HepG2 (cell line): Measurements from ENCODE around the gene PLEKHO1. TPM values are rescaled to one million over a fixed set of nuclear protein-coding genes. Genes with fewer than 3 reads are reported as not detected.

Source experiments
- CEBPG ChIP-seq: IDR thresholded peaks from 2 replicates; pipeline ENCODE4 v1.6.1; 2016
- RBM39 ChIP-seq: fragments of 200-400 bp; formaldehyde crosslinking; IDR thresholded peaks from one replicate; pipeline ENCODE4 v1.6.1; 2018; ENCODE audit warnings: antibody characterized with exemption, mild to moderate bottlenecking, low read depth, low read length; ENCODE audit not compliant: poor library complexity, severe bottlenecking
- TARDBP ChIP-seq: sonication (generic); formaldehyde crosslinking; IDR thresholded peaks from 2 replicates; pipeline ENCODE4 v1.8.0; 2022; ENCODE audit warnings: mild to moderate bottlenecking, missing genetic modification reagents
- XBP1 ChIP-seq: sonication (generic); formaldehyde crosslinking; IDR thresholded peaks from 2 replicates; pipeline ENCODE4 v1.5.0; 2020; ENCODE audit warnings: missing genetic modification reagents
- ZNF501 ChIP-seq: sonication (generic); formaldehyde crosslinking; IDR thresholded peaks from 2 replicates; pipeline ENCODE4 v1.5.1; 2020; ENCODE audit warnings: mild to moderate bottlenecking, moderate library complexity, missing genetic modification reagents
- ZNF619 ChIP-seq: sonication (generic); formaldehyde crosslinking; IDR thresholded peaks from 2 replicates; pipeline ENCODE4 v1.4.0; 2020; ENCODE audit warnings: mild to moderate bottlenecking, missing genetic modification reagents
- ZNF737 ChIP-seq: sonication (generic); formaldehyde crosslinking; IDR thresholded peaks from 2 replicates; pipeline ENCODE4 v1.5.0; 2020; ENCODE audit warnings: missing genetic modification reagents, mild to moderate bottlenecking, borderline replicate concordance
- ZSCAN12 ChIP-seq: sonication (generic); formaldehyde crosslinking; IDR thresholded peaks from 2 replicates; pipeline ENCODE4 v1.9.0; 2021; ENCODE audit warnings: mild to moderate bottlenecking, missing genetic modification reagents
- polyA plus RNA-seq, 8 experiments: library from polyadenylated mRNA; depleted of rRNA in 3 of 8; stranded (reverse) in 7 of 8; unstranded in 1 of 8; fragments of >200 nt; fragmentation: Illumina TruSeq in 4 of 8; extraction: Trizol in 4 of 8; gene quantifications; 2 replicates each; pipeline versions ENCODE4 v1.2.1 to v1.2.3, GENCODE V29; 2011 to 2016; ENCODE audit warnings: low read depth in 4 of 8, missing spikeins in 1 of 8, mixed read lengths in 1 of 8; ENCODE audit not compliant: insufficient read depth in 1 of 8
- total RNA-seq, 5 experiments: library from RNA; depleted of rRNA; stranded (reverse); fragments of >200 nt; fragmentation: Illumina TruSeq; extraction: Trizol; gene quantifications; 2 replicates each; pipeline ENCODE4 v1.2.3, GENCODE V29; 2016; ENCODE audit warnings: low read depth in 1 of 5
- TF ChIP-seq, protein P1 (sequence below): sonication (generic); formaldehyde crosslinking; IDR thresholded peaks from 2 replicates; pipeline ENCODE4 v1.4.0; 2020; ENCODE audit warnings: missing genetic modification reagents
- TF ChIP-seq, protein P2 (sequence below): sonication (generic); formaldehyde crosslinking; IDR thresholded peaks from 2 replicates; pipeline ENCODE4 v1.4.0; 2020; ENCODE audit warnings: missing genetic modification reagents, borderline replicate concordance
- TF ChIP-seq, protein P3 (sequence below): sonication (generic); formaldehyde crosslinking; IDR thresholded peaks from 2 replicates; pipeline ENCODE4 v1.8.0; 2022; ENCODE audit warnings: mild to moderate bottlenecking, missing genetic modification reagents, borderline replicate concordance
- TF ChIP-seq, protein P4 (sequence below): IDR thresholded peaks from 2 replicates; pipeline ENCODE4 v1.6.1; 2012; ENCODE audit warnings: inconsistent platforms
- TF ChIP-seq, protein P5 (sequence below): IDR thresholded peaks from 2 replicates; pipeline ENCODE4 v1.6.1; 2016; ENCODE audit warnings: missing genetic modification reagents, missing compliant biosample characterization
- TF ChIP-seq, protein P6 (sequence below): sonication (generic); formaldehyde crosslinking; IDR thresholded peaks from 2 replicates; pipeline ENCODE4 v1.5.0; 2020; ENCODE audit warnings: mild to moderate bottlenecking, missing genetic modification reagents
- TF ChIP-seq, protein P7 (sequence below): sonication (generic); formaldehyde crosslinking; IDR thresholded peaks from 2 replicates; pipeline ENCODE4 v1.5.0; 2020; ENCODE audit warnings: missing genetic modification reagents

The PLEKHO1 gene
- total and polyA plus RNA-seq, 2 of the 13 experiments (the other 11 are each of a cell fraction or from before 2014, with no cell fraction given): 9.8 to 10.1 TPM

DNA sequence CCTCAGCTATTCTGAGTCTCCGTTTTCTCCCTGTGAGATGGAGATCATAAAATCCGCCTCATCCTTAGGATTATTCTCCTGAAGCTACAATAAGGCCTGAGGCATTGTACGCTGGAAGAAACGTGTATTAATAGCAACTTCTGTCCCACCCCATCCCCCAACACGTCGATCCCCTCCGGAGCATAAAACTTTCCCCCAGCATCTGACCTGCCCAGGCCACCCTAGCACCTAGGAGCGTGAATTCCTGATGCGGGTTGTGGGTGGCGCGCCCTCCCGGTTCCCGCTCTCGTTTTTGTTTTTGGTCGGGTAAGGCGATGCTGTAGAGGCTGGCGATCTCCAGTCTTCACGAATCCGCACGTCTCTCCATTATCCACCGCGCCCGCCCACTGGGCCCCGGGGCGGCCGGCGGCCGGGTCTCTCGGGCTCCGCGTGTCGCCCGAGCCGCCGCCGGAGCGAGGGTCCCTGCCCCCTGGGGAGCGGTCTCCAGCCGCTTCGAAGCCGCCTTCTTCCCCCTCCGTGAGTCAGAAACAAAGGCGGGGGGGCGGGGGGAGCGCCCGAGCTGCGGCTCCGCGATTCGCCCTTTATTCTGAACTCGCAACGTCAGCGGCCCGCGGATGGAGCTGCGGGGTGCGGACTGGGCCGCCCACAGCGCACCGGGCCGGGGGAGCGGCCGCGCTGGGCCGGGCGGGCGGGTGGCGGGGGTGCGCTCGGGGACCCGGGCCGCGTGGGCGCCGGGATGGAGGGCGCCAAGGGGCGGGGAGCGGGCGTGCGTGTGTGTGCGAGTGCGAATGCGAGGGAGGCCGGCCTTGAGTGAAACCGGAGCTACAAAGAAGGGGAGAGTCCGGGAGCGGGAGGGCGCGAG, at the start of gene PLEKHO1 (continued):
- TF ChIP-seq, protein P1, sequence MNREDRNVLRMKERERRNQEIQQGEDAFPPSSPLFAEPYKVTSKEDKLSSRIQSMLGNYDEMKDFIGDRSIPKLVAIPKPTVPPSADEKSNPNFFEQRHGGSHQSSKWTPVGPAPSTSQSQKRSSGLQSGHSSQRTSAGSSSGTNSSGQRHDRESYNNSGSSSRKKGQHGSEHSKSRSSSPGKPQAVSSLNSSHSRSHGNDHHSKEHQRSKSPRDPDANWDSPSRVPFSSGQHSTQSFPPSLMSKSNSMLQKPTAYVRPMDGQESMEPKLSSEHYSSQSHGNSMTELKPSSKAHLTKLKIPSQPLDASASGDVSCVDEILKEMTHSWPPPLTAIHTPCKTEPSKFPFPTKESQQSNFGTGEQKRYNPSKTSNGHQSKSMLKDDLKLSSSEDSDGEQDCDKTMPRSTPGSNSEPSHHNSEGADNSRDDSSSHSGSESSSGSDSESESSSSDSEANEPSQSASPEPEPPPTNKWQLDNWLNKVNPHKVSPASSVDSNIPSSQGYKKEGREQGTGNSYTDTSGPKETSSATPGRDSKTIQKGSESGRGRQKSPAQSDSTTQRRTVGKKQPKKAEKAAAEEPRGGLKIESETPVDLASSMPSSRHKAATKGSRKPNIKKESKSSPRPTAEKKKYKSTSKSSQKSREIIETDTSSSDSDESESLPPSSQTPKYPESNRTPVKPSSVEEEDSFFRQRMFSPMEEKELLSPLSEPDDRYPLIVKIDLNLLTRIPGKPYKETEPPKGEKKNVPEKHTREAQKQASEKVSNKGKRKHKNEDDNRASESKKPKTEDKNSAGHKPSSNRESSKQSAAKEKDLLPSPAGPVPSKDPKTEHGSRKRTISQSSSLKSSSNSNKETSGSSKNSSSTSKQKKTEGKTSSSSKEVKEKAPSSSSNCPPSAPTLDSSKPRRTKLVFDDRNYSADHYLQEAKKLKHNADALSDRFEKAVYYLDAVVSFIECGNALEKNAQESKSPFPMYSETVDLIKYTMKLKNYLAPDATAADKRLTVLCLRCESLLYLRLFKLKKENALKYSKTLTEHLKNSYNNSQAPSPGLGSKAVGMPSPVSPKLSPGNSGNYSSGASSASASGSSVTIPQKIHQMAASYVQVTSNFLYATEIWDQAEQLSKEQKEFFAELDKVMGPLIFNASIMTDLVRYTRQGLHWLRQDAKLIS (CRISPR knock-in tag): no peak
- TF ChIP-seq, protein P2, sequence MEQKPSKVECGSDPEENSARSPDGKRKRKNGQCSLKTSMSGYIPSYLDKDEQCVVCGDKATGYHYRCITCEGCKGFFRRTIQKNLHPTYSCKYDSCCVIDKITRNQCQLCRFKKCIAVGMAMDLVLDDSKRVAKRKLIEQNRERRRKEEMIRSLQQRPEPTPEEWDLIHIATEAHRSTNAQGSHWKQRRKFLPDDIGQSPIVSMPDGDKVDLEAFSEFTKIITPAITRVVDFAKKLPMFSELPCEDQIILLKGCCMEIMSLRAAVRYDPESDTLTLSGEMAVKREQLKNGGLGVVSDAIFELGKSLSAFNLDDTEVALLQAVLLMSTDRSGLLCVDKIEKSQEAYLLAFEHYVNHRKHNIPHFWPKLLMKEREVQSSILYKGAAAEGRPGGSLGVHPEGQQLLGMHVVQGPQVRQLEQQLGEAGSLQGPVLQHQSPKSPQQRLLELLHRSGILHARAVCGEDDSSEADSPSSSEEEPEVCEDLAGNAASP: no peak
- TF ChIP-seq XBP1 (CRISPR knock-in tag) (no peak), ZNF737 (CRISPR knock-in tag) (no peak), ZNF501 (no peak), CEBPG (CRISPR knock-in tag) (no peak), ZSCAN12 (CRISPR knock-in tag) (no peak), TARDBP (CRISPR knock-in tag) (no peak), RBM39 (peak; percentile 43), ZNF619 (CRISPR knock-in tag) (no peak)
- TF ChIP-seq, protein P3, sequence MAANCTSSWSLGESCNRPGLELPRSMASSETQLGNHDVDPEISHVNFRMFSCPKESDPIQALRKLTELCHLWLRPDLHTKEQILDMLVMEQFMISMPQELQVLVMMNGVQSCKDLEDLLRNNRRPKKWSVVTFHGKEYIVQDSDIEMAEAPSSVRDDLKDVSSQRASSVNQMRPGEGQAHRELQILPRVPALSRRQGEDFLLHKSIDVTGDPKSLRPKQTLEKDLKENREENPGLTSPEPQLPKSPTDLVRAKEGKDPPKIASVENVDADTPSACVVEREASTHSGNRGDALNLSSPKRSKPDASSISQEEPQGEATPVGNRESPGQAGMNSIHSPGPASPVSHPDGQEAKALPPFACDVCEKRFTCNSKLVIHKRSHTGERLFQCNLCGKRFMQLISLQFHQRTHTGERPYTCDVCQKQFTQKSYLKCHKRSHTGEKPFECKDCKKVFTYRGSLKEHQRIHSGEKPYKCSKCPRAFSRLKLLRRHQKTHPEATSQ (CRISPR knock-in tag): no peak
- TF ChIP-seq, protein P4, sequence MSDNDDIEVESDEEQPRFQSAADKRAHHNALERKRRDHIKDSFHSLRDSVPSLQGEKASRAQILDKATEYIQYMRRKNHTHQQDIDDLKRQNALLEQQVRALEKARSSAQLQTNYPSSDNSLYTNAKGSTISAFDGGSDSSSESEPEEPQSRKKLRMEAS: peak; percentile 54
- TF ChIP-seq, protein P5, sequence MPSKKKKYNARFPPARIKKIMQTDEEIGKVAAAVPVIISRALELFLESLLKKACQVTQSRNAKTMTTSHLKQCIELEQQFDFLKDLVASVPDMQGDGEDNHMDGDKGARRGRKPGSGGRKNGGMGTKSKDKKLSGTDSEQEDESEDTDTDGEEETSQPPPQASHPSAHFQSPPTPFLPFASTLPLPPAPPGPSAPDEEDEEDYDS: no peak
- TF ChIP-seq, protein P6, sequence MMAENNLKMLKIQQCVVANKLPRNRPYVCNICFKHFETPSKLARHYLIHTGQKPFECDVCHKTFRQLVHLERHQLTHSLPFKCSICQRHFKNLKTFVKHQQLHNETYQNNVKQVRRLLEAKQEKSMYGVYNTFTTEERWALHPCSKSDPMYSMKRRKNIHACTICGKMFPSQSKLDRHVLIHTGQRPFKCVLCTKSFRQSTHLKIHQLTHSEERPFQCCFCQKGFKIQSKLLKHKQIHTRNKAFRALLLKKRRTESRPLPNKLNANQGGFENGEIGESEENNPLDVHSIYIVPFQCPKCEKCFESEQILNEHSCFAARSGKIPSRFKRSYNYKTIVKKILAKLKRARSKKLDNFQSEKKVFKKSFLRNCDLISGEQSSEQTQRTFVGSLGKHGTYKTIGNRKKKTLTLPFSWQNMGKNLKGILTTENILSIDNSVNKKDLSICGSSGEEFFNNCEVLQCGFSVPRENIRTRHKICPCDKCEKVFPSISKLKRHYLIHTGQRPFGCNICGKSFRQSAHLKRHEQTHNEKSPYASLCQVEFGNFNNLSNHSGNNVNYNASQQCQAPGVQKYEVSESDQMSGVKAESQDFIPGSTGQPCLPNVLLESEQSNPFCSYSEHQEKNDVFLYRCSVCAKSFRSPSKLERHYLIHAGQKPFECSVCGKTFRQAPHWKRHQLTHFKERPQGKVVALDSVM (CRISPR knock-in tag): 0 out of 2 replicates have a peak, but pooled peaks have one; percentile 12
- TF ChIP-seq, protein P7, sequence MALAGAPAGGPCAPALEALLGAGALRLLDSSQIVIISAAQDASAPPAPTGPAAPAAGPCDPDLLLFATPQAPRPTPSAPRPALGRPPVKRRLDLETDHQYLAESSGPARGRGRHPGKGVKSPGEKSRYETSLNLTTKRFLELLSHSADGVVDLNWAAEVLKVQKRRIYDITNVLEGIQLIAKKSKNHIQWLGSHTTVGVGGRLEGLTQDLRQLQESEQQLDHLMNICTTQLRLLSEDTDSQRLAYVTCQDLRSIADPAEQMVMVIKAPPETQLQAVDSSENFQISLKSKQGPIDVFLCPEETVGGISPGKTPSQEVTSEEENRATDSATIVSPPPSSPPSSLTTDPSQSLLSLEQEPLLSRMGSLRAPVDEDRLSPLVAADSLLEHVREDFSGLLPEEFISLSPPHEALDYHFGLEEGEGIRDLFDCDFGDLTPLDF (CRISPR knock-in tag): no peak
